CD4-positive, alpha-beta T cell treated with Interleukin-15 for 1 hour (primary cell): Measurements from ENCODE around the gene HNRNPC.
"Not testable (repeated sequence)": the region's sequence is repeated elsewhere in the genome, so short reads cannot be mapped to it uniquely, and the experiment has no call there.

ENCODE experiments used
- DNase-seq: peaks from one replicate; pipeline ENCODE4 v3.0.0-alpha.2; 2020

The HNRNPC gene

GRCh38 chr14:21268617-21269251 lies 508 bp downstream of the HNRNPC start:
- DNase-seq: no peak

DNA sequence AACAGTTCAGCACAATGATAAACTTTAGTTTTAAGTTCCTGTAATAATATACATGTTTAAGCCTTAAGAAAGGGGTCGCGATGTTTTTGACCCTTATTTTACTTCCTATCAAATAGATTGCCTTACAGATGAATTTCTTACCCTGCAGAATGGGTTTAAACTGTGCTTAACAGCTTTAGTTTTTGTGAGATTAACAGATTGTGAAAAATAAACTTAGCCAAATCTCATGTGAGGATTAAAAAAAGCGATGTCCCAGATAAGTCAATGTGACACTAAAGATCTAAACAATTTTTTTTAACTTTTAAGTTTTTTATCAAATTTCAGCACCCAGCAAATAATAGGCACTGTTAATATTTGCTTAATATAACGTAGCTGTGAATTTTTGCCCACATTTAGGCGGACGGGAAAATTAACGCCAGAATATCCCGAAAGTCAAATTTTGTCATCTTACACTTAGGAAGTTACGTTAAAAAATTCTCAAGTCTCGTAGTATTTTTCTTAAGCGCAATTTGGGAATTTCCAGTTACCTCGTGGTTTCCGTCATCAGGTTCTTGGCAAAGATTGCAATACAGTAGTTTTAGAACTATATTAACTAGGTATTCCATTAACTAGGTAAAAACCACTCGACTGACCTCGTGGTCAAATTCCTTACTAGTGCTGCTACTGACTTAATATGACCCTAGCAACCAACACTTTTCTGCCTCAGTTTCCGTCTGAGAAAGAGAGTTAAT lies 1.2 kb downstream of the HNRNPC start:
- DNase-seq: no peak

DNA sequence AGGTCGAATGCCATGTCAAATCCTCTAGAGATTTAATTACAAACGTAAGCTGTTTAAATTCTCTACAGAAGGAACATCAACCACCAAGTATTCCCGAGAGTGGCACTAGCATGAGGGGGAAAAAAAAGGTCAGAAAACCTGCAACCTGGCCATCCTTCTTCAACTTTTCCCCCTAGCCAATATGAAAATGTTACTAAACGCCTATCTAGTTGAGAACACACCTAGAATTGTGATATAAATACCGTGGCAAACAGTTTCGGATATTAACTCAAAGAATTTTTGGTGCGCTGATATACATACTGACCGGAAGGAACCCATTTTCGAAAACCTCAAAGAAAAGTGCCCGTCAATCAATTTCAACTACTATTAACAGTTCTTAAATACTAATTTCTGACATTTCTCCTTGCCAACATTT lies 1.8 kb downstream of the HNRNPC start:
- no peak for DNase-seq

GRCh38 chr14:21264025-21264801 lies 5.0 kb downstream of the HNRNPC start:
- no peak for DNase-seq

DNA sequence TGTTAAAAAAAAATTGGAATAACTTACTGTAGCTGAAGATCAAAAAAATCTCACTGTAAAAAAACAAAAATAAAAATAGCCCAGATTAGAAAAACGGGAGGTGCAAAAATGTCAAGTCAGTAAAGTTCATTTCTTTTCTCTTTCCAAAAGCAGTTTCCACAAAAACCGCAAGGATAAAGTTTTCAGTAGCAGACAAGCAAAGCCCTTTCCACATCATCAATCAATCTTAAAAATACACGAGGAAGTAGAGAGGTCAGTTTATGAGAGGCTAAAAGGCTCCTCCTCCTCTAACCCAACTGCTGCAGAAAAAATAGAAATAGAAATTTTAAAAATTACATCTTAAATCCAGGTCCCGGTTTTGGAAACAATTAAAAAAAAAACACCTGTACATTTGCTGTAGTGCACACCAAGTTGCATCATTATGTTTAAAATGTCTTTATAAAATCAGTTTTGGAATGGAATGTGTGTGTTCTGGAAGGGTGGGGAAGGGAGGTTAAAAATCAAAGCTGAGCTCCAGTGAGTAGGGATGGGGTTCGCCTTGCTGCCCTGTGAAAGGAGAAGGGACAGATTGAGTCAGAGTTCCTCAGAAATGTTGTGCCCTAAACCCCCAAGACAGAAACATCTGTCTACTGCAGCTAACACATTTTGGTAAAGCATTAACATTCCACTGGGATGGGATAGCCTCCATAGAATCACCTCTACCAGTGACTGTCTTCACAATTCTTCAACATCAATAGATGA lies 5.8 kb downstream of the HNRNPC start:
- no peak for DNase-seq

- DNase-seq: no peak
These were observed 6.8 kb downstream of the HNRNPC start for GRCh38 chr14:21262410-21262809.

DNA sequence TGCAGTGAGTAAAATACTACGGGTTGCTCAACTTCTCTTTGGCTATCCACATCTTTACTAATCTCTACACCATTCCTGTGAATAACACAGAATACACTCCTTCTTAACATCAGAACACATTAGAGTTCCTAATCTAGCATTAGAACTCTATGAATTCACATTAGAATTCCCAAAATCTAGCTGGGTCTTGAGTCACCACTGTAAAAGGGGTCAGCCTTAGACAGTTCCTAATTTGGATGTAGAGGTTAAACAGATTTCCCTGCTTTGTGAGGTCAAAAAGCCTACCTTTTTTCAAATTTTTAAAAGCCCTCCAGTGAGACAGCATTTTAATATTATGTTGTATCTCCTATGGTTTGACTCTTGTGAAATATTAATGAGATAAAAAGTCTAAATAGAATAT lies 7.4 kb downstream of the HNRNPC start:
- no peak for DNase-seq

- DNase-seq: no peak
These were observed 10.1 kb downstream of the HNRNPC start for GRCh38 chr14:21258889-21259787.

GRCh38 chr14:21258005-21258888 lies 11.0 kb downstream of the HNRNPC start:
- no peak for DNase-seq

- DNase-seq: no peak
These were observed 11.8 kb downstream of the HNRNPC start for GRCh38 chr14:21257394-21257909.

GRCh38 chr14:21256539-21257393 lies 12.5 kb downstream of the HNRNPC start:
- DNase-seq: no peak

DNA sequence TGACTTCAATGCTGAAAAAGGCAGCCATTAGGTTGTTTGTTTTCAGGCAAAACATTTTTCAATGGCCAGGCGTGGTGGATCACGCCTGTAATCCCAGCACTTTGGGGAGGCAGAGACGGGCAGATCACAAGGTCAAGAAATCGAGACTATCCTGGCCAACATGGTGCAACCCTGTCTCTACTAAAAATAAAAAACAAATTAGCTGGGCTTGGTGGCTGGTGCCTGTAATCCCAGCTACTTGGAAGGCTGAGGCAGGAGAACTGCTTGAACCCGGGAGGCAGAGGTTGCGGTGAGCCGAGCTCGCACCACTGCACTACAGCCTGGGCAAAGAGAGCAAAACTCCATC lies 13.2 kb downstream of the HNRNPC start:
- not testable (repeated sequence) for DNase-seq

DNA sequence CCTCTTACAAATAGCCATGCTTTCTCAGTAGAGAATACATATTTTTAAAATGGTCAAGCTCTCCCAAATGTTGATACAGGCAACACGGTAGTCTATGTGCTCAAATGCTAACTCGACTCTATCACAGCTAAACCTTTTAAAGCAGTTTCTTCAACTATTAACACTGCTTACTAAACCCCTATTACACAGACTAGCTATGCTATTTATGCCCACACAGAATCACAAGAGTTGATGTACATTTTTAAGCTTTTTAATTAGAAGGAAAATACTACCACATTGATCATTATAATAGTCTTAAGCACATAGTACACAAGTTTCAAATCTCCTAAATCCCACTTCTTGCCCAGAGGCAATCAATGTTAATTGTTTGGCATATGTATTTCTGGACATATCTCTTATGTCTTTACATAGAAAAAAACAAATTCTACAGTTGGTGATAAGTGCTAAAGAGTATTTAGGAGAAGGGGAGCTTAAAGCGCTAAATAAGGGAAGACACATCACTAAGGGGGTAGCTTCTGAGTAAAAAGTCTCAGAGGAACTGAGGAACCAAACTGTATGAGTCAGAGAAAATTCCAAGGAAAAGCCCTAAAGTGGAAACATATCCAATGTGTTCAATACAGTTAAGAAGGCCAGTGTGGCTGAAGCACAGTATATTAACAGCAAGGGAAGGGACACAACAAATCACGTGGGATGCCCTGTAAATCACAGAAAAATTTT lies 13.7 kb downstream of the HNRNPC start:
- DNase-seq: no peak

GRCh38 chr14:21252149-21252548 lies 17.1 kb downstream of the HNRNPC start:
- no peak for DNase-seq

GRCh38 chr14:21251215-21251614 lies 18.0 kb downstream of the HNRNPC start:
- DNase-seq: no peak

- DNase-seq: no peak
These were observed 20.4 kb downstream of the HNRNPC start for GRCh38 chr14:21248739-21249411.

- no peak for DNase-seq
These were observed 20.9 kb downstream of the HNRNPC start for GRCh38 chr14:21248338-21248737.

- no peak for DNase-seq
These were observed 23.4 kb downstream of the HNRNPC start for GRCh38 chr14:21245813-21246212.

GRCh38 chr14:21244544-21244943 lies 24.7 kb downstream of the HNRNPC start:
- DNase-seq: no peak
